ENCODE measurements around the gene SMIM13.

Gene SMIM13

GRCh38 chr6:11174242-11174611 lies 80.6 kb downstream of the SMIM13 start:
- in situ Hi-C loops (cut with HindIII; ENCODE audit: low pct_unique_long_range_greater_than_20kb, low sequenced_read_pairs) = no loop called here
- DNase-seq (ENCODE audit: low read depth in 1 of 2, low spot score in 1 of 2) = no peak
- TF ChIP-seq JUND (IDR thresholded peaks at IDR 0.05; ENCODE audit: low read depth) = no peak

- no peak for DNase-seq (ENCODE audit: low read depth in 1 of 2, low spot score in 1 of 2)
- in situ Hi-C loops (cut with HindIII; ENCODE audit: low pct_unique_long_range_greater_than_20kb, low sequenced_read_pairs) = no loop called here
Measured at GRCh38 chr6:11177271-11177670, 83.6 kb downstream of the SMIM13 start.

GRCh38 chr6:11179088-11179418 lies 85.4 kb downstream of the SMIM13 start:
- no peak for DNase-seq (ENCODE audit: low read depth in 1 of 2, low spot score in 1 of 2)
- in situ Hi-C loops (cut with HindIII; ENCODE audit: low pct_unique_long_range_greater_than_20kb, low sequenced_read_pairs) = no loop called here
- TF ChIP-seq JUND (IDR thresholded peaks at IDR 0.05; ENCODE audit: low read depth) = no peak

More at GRCh38 chr6:11177271-11177670, 83.6 kb downstream of the SMIM13 start:
- TF ChIP-seq JUND (IDR thresholded peaks at IDR 0.05; ENCODE audit: low read depth) = no peak

- in situ Hi-C loops (cut with HindIII; ENCODE audit: low pct_unique_long_range_greater_than_20kb, low sequenced_read_pairs) = no loop called here
- DNase-seq (ENCODE audit: low read depth in 1 of 2, low spot score in 1 of 2) = no peak
- TF ChIP-seq JUND (IDR thresholded peaks at IDR 0.05; ENCODE audit: low read depth) = no peak
Measured at GRCh38 chr6:11179419-11180202, 86.0 kb downstream of the SMIM13 start.

GRCh38 chr6:11181478-11182136 lies 88.0 kb downstream of the SMIM13 start:
- in situ Hi-C loops (cut with HindIII; ENCODE audit: low pct_unique_long_range_greater_than_20kb, low sequenced_read_pairs) = no loop called here
- no peak for TF ChIP-seq JUND (IDR thresholded peaks at IDR 0.05; ENCODE audit: low read depth)
- no peak for DNase-seq (ENCODE audit: low read depth in 1 of 2, low spot score in 1 of 2)

- in situ Hi-C loops (cut with HindIII; ENCODE audit: low pct_unique_long_range_greater_than_20kb, low sequenced_read_pairs) = no loop called here
- no peak for TF ChIP-seq JUND (IDR thresholded peaks at IDR 0.05; ENCODE audit: low read depth)
- DNase-seq (ENCODE audit: low read depth in 1 of 2, low spot score in 1 of 2) = no peak
Measured at GRCh38 chr6:11183761-11184362, 90.2 kb downstream of the SMIM13 start.

- in situ Hi-C loops (cut with HindIII; ENCODE audit: low pct_unique_long_range_greater_than_20kb, low sequenced_read_pairs) = no loop called here
- TF ChIP-seq JUND (IDR thresholded peaks at IDR 0.05; ENCODE audit: low read depth) = no peak
- DNase-seq (ENCODE audit: low read depth in 1 of 2, low spot score in 1 of 2) = no peak
Measured at GRCh38 chr6:11185204-11185842, 91.7 kb downstream of the SMIM13 start.

GRCh38 chr6:11187301-11187700 lies 93.7 kb downstream of the SMIM13 start:
- DNase-seq (ENCODE audit: low read depth in 1 of 2, low spot score in 1 of 2) = no peak
- no peak for TF ChIP-seq JUND (IDR thresholded peaks at IDR 0.05; ENCODE audit: low read depth)
- in situ Hi-C loops (cut with HindIII; ENCODE audit: low pct_unique_long_range_greater_than_20kb, low sequenced_read_pairs) = no loop called here
